Fibroblast of lung (primary cell): ENCODE results near the gene OR10G3. TPM values are rescaled to one million over a fixed set of nuclear protein-coding genes. Genes with fewer than 3 reads are reported as not detected.

Source experiments
- DNase-seq, 2 donors: peaks; one replicate each; pipeline versions ENCODE4 v3.0.0 to v3.0.0-alpha.2; 2010; ENCODE audit warnings: low read depth in 2 of 2
- H2AFZ ChIP-seq: 2 replicates; pipeline ENCODE4 v1.5.1; 2012; ENCODE audit warnings: low read length, control low read depth, inconsistent platforms
- H3K27ac ChIP-seq: 2 replicates; pipeline ENCODE4 v1.5.1; 2011; ENCODE audit warnings: low read length, control low read depth; ENCODE audit not compliant: insufficient read depth
- H3K27me3 ChIP-seq: 2 replicates; pipeline ENCODE4 v1.5.1; 2011; ENCODE audit warnings: mild to moderate bottlenecking, low read length; ENCODE audit not compliant: control insufficient read depth, insufficient read depth
- H3K36me3 ChIP-seq: 2 replicates; pipeline ENCODE4 v1.5.1; 2011; ENCODE audit warnings: low read length; ENCODE audit not compliant: control insufficient read depth, insufficient read depth
- H3K4me1 ChIP-seq: 2 replicates; pipeline ENCODE4 v1.5.1; 2011; ENCODE audit warnings: low read length; ENCODE audit not compliant: control insufficient read depth, insufficient read depth; ENCODE audit errors: extremely low read depth
- H3K4me2 ChIP-seq: 2 replicates; pipeline ENCODE4 v1.5.1; 2011; ENCODE audit warnings: low read length, control low read depth; ENCODE audit not compliant: insufficient read depth; ENCODE audit errors: extremely low read depth
- H3K4me3 ChIP-seq, 4 experiments: fragments of 200-600 bp in 1 of 4; sonication (generic) in 1 of 4; replicated peaks in 1 of 4; 2 replicates each; pipeline ENCODE4 v1.5.1; 2011 to 2016; ENCODE audit warnings: low read length in 4 of 4, low read depth in 3 of 4, mild to moderate bottlenecking in 3 of 4, control low read depth in 2 of 4, inconsistent platforms in 1 of 4, mixed read lengths in 1 of 4; ENCODE audit not compliant: insufficient read depth in 1 of 4; ENCODE audit errors: control extremely low read depth in 1 of 4
- H3K79me2 ChIP-seq: 2 replicates; pipeline ENCODE4 v1.5.1; 2012; ENCODE audit warnings: mild to moderate bottlenecking, low read length, inconsistent platforms; ENCODE audit not compliant: control insufficient read depth, insufficient read depth
- H3K9ac ChIP-seq: 2 replicates; pipeline ENCODE4 v1.5.1; 2011; ENCODE audit warnings: mild to moderate bottlenecking, low read length, control low read depth; ENCODE audit not compliant: insufficient read depth
- H3K9me3 ChIP-seq: 2 replicates; pipeline ENCODE4 v1.5.1; 2012; ENCODE audit warnings: low read depth, low read length; ENCODE audit not compliant: control insufficient read depth, insufficient read depth
- H4K20me1 ChIP-seq: 2 replicates; pipeline ENCODE4 v1.5.1; 2011; ENCODE audit warnings: low read length; ENCODE audit not compliant: control insufficient read depth, insufficient read depth; ENCODE audit errors: extremely low read depth
- CTCF ChIP-seq, 2 donors: IDR thresholded peaks in 1 of 2; conservative IDR thresholded peaks in 1 of 2; 1 replicate in 1 of 2; 2 replicates in 1 of 2; pipeline ENCODE4 v1.5.1; 2011 to 2012; ENCODE audit warnings: low read length in 2 of 2, control low read depth in 1 of 2, inconsistent platforms in 1 of 2, low read depth in 1 of 2, mild to moderate bottlenecking in 1 of 2
- EZH2 ChIP-seq: IDR thresholded peaks from 2 replicates; pipeline ENCODE4 v1.5.1; 2012; ENCODE audit warnings: low read length, control low read depth, mild to moderate bottlenecking; ENCODE audit errors: missing control alignments
- polyA plus RNA-seq, 2 donors: library from polyadenylated mRNA; depleted of rRNA in 1 of 2; stranded (reverse) in 1 of 2; unstranded in 1 of 2; fragments of >200 nt; gene quantifications; 2 replicates each; pipeline ENCODE4 v1.2.1, GENCODE V29; 2011 to 2012; ENCODE audit warnings: missing spikeins in 1 of 2
- total RNA-seq: library from RNA; depleted of rRNA; stranded (reverse); fragments of >200 nt; gene quantifications from 2 replicates; pipeline ENCODE4 v1.2.1, GENCODE V29; 2014

Gene OR10G3
- total and polyA plus RNA-seq, 2 donors (not counting 1 experiment from before 2014, with no cell fraction given) = not detected

GRCh38 chr14:21527318-21527679 lies 52.6 kb downstream of the OR10G3 start:
- H3K4me3 ChIP-seq = no peak overlapping the region
- H3K4me1 ChIP-seq = no peaks in the 10 kb centered on the region
- no peak overlapping the region for H3K27ac ChIP-seq
- no peaks in the 10 kb centered on the region for H3K9me3 ChIP-seq
- no peak for DNase-seq
- no peak overlapping the region for H2AFZ ChIP-seq
- no peak overlapping the region for H3K9ac ChIP-seq
- no peaks in the 10 kb centered on the region for H3K27me3 ChIP-seq
- no peaks in the 10 kb centered on the region for H4K20me1 ChIP-seq
- H3K36me3 ChIP-seq = no peaks in the 10 kb centered on the region
- TF ChIP-seq EZH2 (no peak), CTCF (conservative IDR thresholded peaks at IDR 0.05 in 1 of 2, IDR thresholded peaks at IDR 0.05 in 1 of 2; ENCODE audit: low read depth in 1 of 2, low read length in 2 of 2) (no peak)
- no peak overlapping the region for H3K4me2 ChIP-seq
- H3K79me2 ChIP-seq = no peaks in the 10 kb centered on the region

GRCh38 chr14:21526672-21527317 lies 53.1 kb downstream of the OR10G3 start:
- Histone ChIP-seq H3K4me2 (no peak overlapping the region), H3K9me3 (no peaks in the 10 kb centered on the region), H3K27ac (no peak overlapping the region), H4K20me1 (no peaks in the 10 kb centered on the region), H3K27me3 (no peaks in the 10 kb centered on the region), H2AFZ (no peak overlapping the region), H3K4me1 (no peaks in the 10 kb centered on the region), H3K9ac (no peak overlapping the region), H3K4me3 (peak overlapping the region in 3 of 4 experiments; percentile 53 to 71 (median 64)), H3K36me3 (no peaks in the 10 kb centered on the region), H3K79me2 (no peaks in the 10 kb centered on the region)
- DNase-seq = no peak
- no peak for TF ChIP-seq EZH2
- TF ChIP-seq CTCF (conservative IDR thresholded peaks at IDR 0.05 in 1 of 2, IDR thresholded peaks at IDR 0.05 in 1 of 2; ENCODE audit: low read depth in 1 of 2, low read length in 2 of 2) = no peak

- peak; percentile 61 to 76 for DNase-seq
These were observed 53.8 kb downstream of the OR10G3 start, which contains the start of gene SALL2 for GRCh38 chr14:21525962-21526671. SALL2 (minus strand) TSS chr14:21526346; CDS start chr14:21526127, 219 bp downstream.

More at GRCh38 chr14:21525962-21526671, 53.8 kb downstream of the OR10G3 start, which contains the start of gene SALL2:
- no peaks in the 10 kb centered on the region for H3K4me1 ChIP-seq
- H3K27ac ChIP-seq = no peak within 1 kb of the TSS
- H3K4me3 ChIP-seq = peak within 1 kb of the TSS; percentile 49 to 71 (median 58)
- H3K9ac ChIP-seq = peak within 1 kb of the TSS; percentile 46
- no peaks in the 10 kb centered on the region for H3K79me2 ChIP-seq
- TF ChIP-seq CTCF (conservative IDR thresholded peaks at IDR 0.05 in 1 of 2, IDR thresholded peaks at IDR 0.05 in 1 of 2; ENCODE audit: low read depth in 1 of 2, low read length in 2 of 2) (no peak), EZH2 (no peak)
- H3K9me3 ChIP-seq = no peaks in the 10 kb centered on the region
- no peaks in the 10 kb centered on the region for H3K36me3 ChIP-seq
- H4K20me1 ChIP-seq = no peaks in the 10 kb centered on the region
- peak within 1 kb of the TSS; percentile 85 for H3K4me2 ChIP-seq
- no peaks in the 10 kb centered on the region for H3K27me3 ChIP-seq
- H2AFZ ChIP-seq = peak within 1 kb of the TSS; percentile 59
